HG03469 (cell line): Measurements from ENCODE around the gene ALDH3A2.
"Not testable (repeated sequence)": the region's sequence is repeated elsewhere in the genome, so short reads cannot be mapped to it uniquely, and the experiment has no call there.

Source experiments
- ATAC-seq: cut with Tn5 transposase; IDR thresholded peaks from one replicate; pipeline ENCODE4 v1.9.1; 2021; ENCODE audit warnings: mild to moderate bottlenecking, moderate library complexity, moderate number of reproducible peaks; ENCODE audit not compliant: unreplicated experiment

ALDH3A2 gene

GRCh38 chr17:19649274-19649541 is 657 bp downstream of the ALDH3A2 start:
- no peak for ATAC-seq

GRCh38 chr17:19650826-19651225 is 2.3 kb downstream of the ALDH3A2 start:
- ATAC-seq = no peak

GRCh38 chr17:19651451-19652238 is 3.1 kb downstream of the ALDH3A2 start:
- no peak for ATAC-seq

- ATAC-seq = no peak
Observed at GRCh38 chr17:19652595-19652994, 4.0 kb downstream of the ALDH3A2 start.

GRCh38 chr17:19654342-19654886 is 5.9 kb downstream of the ALDH3A2 start:
- ATAC-seq = no peak

GRCh38 chr17:19654896-19655295 is 6.3 kb downstream of the ALDH3A2 start:
- ATAC-seq = no peak

GRCh38 chr17:19656336-19656735 is 7.8 kb downstream of the ALDH3A2 start:
- no peak for ATAC-seq

GRCh38 chr17:19656851-19657581 is 8.5 kb downstream of the ALDH3A2 start:
- no peak for ATAC-seq

- ATAC-seq = no peak
Observed at GRCh38 chr17:19659366-19660177, 11.0 kb downstream of the ALDH3A2 start.

GRCh38 chr17:19660219-19660870 is 11.8 kb downstream of the ALDH3A2 start:
- ATAC-seq = no peak

- ATAC-seq = no peak
Observed at GRCh38 chr17:19661121-19661520, 12.6 kb downstream of the ALDH3A2 start.

GRCh38 chr17:19663097-19663496 is 14.5 kb downstream of the ALDH3A2 start:
- ATAC-seq = no peak

GRCh38 chr17:19664136-19664820 is 15.7 kb downstream of the ALDH3A2 start:
- no peak for ATAC-seq

- ATAC-seq = no peak
Observed at GRCh38 chr17:19664821-19665181, 16.2 kb downstream of the ALDH3A2 start.

GRCh38 chr17:19669680-19670079 is 21.1 kb downstream of the ALDH3A2 start:
- not testable (repeated sequence) for ATAC-seq

- no peak for ATAC-seq
Observed at GRCh38 chr17:19670908-19671307, 22.4 kb downstream of the ALDH3A2 start.

GRCh38 chr17:19671433-19671832 is 22.9 kb downstream of the ALDH3A2 start:
- ATAC-seq = no peak

- no peak for ATAC-seq
Observed at GRCh38 chr17:19672009-19672750, 23.6 kb downstream of the ALDH3A2 start.

- no peak for ATAC-seq
Observed at GRCh38 chr17:19673623-19674022, 25.1 kb downstream of the ALDH3A2 start.

GRCh38 chr17:19676896-19677295 is 28.3 kb downstream of the ALDH3A2 start:
- no peak for ATAC-seq
